ENCODE measurements around the gene CDRT15L2.

GRCh38 chr17:20562587-20562986, 16.9 kb upstream of the CDRT15L2 start:
- TF ChIP-seq CTCF (IDR thresholded peaks at IDR 0.05) (no peak), POLR2A (IDR thresholded peaks at IDR 0.05) (no peak)
